Keratinocyte (primary cell): ENCODE measurements around the gene IGFN1. TPM values are rescaled to one million over a fixed set of nuclear protein-coding genes. Genes with fewer than 3 reads are reported as not detected.

Experiments
- DNase-seq: peaks from one replicate; pipeline ENCODE4 v3.0.0-alpha.2; 2011; ENCODE audit warnings: low read depth, missing footprints, low spot score
- FAIRE-seq: peaks from 2 replicates; lab custom pipeline; 2011; peaks lifted over from hg19 to GRCh38; lab: Jason Lieb, UNC
- H2AFZ ChIP-seq: 2 replicates; pipeline ENCODE4 v1.6.0; 2012; ENCODE audit warnings: low read length, control low read depth, inconsistent platforms; ENCODE audit not compliant: control insufficient read depth
- H3K27ac ChIP-seq: 2 replicates; pipeline ENCODE4 v1.5.1; 2011; ENCODE audit warnings: low read length; ENCODE audit not compliant: control insufficient read depth, insufficient read depth
- H3K27me3 ChIP-seq: 3 replicates; pipeline ENCODE4 v1.6.0; 2011; ENCODE audit warnings: low read length; ENCODE audit not compliant: control insufficient read depth, insufficient read depth; ENCODE audit errors: extremely low read depth
- H3K36me3 ChIP-seq, 2 experiments: 2 replicates in 1 of 2; 3 replicates in 1 of 2; pipeline ENCODE4 v1.5.1; 2011; ENCODE audit warnings: low read length in 2 of 2, mild to moderate bottlenecking in 1 of 2; ENCODE audit not compliant: control insufficient read depth in 2 of 2, insufficient read depth in 2 of 2; ENCODE audit errors: extremely low read depth in 1 of 2
- H3K4me1 ChIP-seq: 3 replicates; pipeline ENCODE4 v1.5.1; 2011; ENCODE audit warnings: low read length; ENCODE audit not compliant: control insufficient read depth, insufficient read depth; ENCODE audit errors: extremely low read depth
- H3K4me2 ChIP-seq: 3 replicates; pipeline ENCODE4 v1.6.0; 2011; ENCODE audit warnings: low read depth, low read length; ENCODE audit not compliant: control insufficient read depth, insufficient read depth; ENCODE audit errors: extremely low read depth
- H3K4me3 ChIP-seq, 3 experiments: fragments of 200-600 bp in 1 of 3; sonication (generic) in 1 of 3; 2 replicates in 2 of 3; 3 replicates in 1 of 3; pipeline ENCODE4 v1.5.1; 2011 to 2016; ENCODE audit warnings: low read length in 3 of 3, mild to moderate bottlenecking in 3 of 3, control low read depth in 2 of 3, inconsistent platforms in 1 of 3, low read depth in 1 of 3, mixed read lengths in 1 of 3, mixed run types in 1 of 3, moderate library complexity in 1 of 3; ENCODE audit not compliant: control insufficient read depth in 2 of 3, insufficient read depth in 2 of 3; ENCODE audit errors: extremely low read depth in 1 of 3
- H3K79me2 ChIP-seq: 2 replicates; pipeline ENCODE4 v1.6.0; 2012; ENCODE audit warnings: low read length; ENCODE audit not compliant: control insufficient read depth, insufficient read depth
- H3K9ac ChIP-seq: 3 replicates; pipeline ENCODE4 v1.6.0; 2011; ENCODE audit warnings: low read length; ENCODE audit not compliant: control insufficient read depth, insufficient read depth; ENCODE audit errors: extremely low read depth
- H3K9me1 ChIP-seq: 3 replicates; pipeline ENCODE4 v1.6.0; 2011; ENCODE audit warnings: low read length; ENCODE audit not compliant: control insufficient read depth, insufficient read depth; ENCODE audit errors: extremely low read depth
- H3K9me3 ChIP-seq: 2 replicates; pipeline ENCODE4 v1.5.1; 2012; ENCODE audit warnings: low read depth, low read length; ENCODE audit not compliant: control insufficient read depth
- H4K20me1 ChIP-seq: 3 replicates; pipeline ENCODE4 v1.6.0; 2011; ENCODE audit warnings: low read length; ENCODE audit not compliant: control insufficient read depth, insufficient read depth; ENCODE audit errors: extremely low read depth
- EZH2 ChIP-seq: IDR thresholded peaks from one replicate; pipeline ENCODE4 v1.6.1; 2012; ENCODE audit warnings: inconsistent platforms, mild to moderate bottlenecking, low read length, moderate library complexity
- dilution Hi-C: fragments of 300-500 bp; cut with MboI; formaldehyde crosslinking; loops from one replicate; pipeline ENCODE4 v1.7.0; 2020; ENCODE audit warnings: low sequenced_read_pairs; ENCODE audit not compliant: extremely low pct_ligation_motif_present
- polyA plus RNA-seq, 5 experiments: library from polyadenylated mRNA; depleted of rRNA in 3 of 5; stranded (reverse) in 3 of 5; stranded (forward) in 1 of 5; unstranded in 1 of 5; fragments of >200 nt; gene quantifications; 1 replicate in 1 of 5; 2 replicates in 3 of 5; 3 replicates in 1 of 5; pipeline versions ENCODE4 v1.2.1 to v1.2.3, GENCODE V29; 2011 to 2012; ENCODE audit warnings: missing spikeins in 2 of 5, low read depth in 1 of 5, low replicate concordance in 1 of 5
- TF ChIP-seq, protein P1 (sequence below), 3 experiments: IDR thresholded peaks in 1 of 3; conservative IDR thresholded peaks in 1 of 3; optimal IDR thresholded peaks in 1 of 3; 2 replicates in 2 of 3; 3 replicates in 1 of 3; pipeline versions ENCODE3 to v1.5.1; 2011; ENCODE audit warnings: low read length in 3 of 3, mild to moderate bottlenecking in 3 of 3, moderate library complexity in 2 of 3, control low read depth in 1 of 3, inconsistent platforms in 1 of 3; ENCODE audit not compliant: insufficient read depth in 2 of 3; ENCODE audit errors: extremely low read depth in 1 of 3

IGFN1 gene
- polyA plus RNA-seq, 1 donor (not counting 4 experiments of a cell fraction or from before 2014, with no cell fraction given) = not detected

DNA sequence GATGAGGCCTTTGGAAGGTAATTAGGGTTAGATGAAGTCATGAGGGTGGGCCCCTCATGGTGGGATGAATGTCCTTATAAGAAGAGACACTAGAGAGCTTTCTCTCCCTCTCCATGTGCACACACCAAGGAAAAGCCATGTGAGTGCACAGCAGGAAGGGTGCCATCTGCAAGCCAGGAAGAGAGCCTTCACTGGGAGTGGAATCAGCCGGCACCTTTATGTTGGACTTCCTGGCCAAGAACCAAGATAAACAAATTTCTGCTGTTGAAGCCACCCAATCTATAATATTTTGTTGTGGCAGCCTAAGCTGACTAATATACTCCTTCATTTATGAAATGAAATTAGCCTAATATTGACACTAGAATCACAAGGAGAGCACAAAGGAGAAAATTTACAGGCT is 54.5 kb downstream of the IGFN1 start:
- Histone ChIP-seq H4K20me1 (no peaks in the 10 kb centered on the region), H3K9me1 (no peaks in the 10 kb centered on the region), H3K9ac (no peak overlapping the region), H3K4me2 (no peak overlapping the region), H3K79me2 (no peaks in the 10 kb centered on the region), H3K9me3 (no peaks in the 10 kb centered on the region), H3K36me3 (no peaks in the 10 kb centered on the region), H3K27me3 (peaks cover 11% of the 10 kb centered on the region), H3K4me1 (no peaks in the 10 kb centered on the region), H3K4me3 (no peak overlapping the region), H2AFZ (no peak overlapping the region), H3K27ac (no peak overlapping the region)
- dilution Hi-C loops = no loop called here
- FAIRE-seq (no peak), DNase-seq (no peak)
- TF ChIP-seq, protein P1, sequence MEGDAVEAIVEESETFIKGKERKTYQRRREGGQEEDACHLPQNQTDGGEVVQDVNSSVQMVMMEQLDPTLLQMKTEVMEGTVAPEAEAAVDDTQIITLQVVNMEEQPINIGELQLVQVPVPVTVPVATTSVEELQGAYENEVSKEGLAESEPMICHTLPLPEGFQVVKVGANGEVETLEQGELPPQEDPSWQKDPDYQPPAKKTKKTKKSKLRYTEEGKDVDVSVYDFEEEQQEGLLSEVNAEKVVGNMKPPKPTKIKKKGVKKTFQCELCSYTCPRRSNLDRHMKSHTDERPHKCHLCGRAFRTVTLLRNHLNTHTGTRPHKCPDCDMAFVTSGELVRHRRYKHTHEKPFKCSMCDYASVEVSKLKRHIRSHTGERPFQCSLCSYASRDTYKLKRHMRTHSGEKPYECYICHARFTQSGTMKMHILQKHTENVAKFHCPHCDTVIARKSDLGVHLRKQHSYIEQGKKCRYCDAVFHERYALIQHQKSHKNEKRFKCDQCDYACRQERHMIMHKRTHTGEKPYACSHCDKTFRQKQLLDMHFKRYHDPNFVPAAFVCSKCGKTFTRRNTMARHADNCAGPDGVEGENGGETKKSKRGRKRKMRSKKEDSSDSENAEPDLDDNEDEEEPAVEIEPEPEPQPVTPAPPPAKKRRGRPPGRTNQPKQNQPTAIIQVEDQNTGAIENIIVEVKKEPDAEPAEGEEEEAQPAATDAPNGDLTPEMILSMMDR (optimal IDR thresholded peaks at IDR 0.05 in 1 of 3, IDR thresholded peaks at IDR 0.05 in 1 of 3, conservative IDR thresholded peaks at IDR 0.05 in 1 of 3; ENCODE audit: extremely low read depth in 1 of 3, insufficient read depth in 2 of 3, low read length in 3 of 3) = no peak
- no peak for TF ChIP-seq EZH2

DNA sequence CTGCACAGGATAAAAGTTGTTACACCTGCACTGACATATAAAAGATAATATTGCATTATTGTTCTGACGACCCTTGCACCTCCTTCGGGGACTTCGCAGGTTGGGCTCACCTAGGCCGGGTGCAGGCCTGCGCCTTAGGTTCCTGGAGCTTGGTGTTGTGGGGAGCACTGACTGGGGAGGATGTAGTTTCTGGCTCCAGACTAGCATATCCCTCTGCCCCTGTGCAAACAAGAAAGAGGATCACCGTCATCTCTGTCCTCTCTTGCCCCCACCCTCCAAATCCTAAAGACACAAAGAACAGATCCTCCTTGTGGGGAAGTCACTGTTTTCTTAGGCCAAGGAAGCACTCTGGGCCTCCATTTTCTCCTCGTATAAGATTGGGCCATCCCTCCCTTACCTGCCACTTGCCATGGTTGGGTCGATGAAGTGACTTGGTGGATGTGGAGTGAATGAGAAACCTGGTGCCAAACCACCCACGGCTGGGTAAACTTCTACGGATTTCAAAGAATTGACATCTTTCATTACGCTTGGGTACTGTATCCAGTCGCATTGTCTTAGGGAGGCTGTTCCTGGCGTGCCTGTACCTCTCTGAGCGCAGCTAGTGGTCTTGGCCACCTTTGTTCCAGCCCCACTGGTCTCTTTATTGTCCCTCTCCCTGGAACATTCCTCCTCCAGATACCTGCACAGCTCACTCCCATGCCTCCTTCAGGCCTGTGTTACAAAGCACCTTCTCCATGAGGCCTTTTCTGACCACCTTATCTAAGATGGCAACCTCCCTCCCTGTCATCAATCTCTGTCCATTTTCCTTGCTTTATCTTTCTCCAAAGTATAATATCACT is 58.3 kb downstream of the IGFN1 start:
- no peaks in the 10 kb centered on the region for H3K9me3 ChIP-seq
- peaks cover 7% of the 10 kb centered on the region for H3K27me3 ChIP-seq
- H4K20me1 ChIP-seq = no peaks in the 10 kb centered on the region
- no peaks in the 10 kb centered on the region for H3K9me1 ChIP-seq
- dilution Hi-C loops = no loop called here
- no peak overlapping the region for H2AFZ ChIP-seq
- no peak for DNase-seq
- no peak overlapping the region for H3K9ac ChIP-seq
- H3K27ac ChIP-seq = no peak overlapping the region
- H3K79me2 ChIP-seq = no peaks in the 10 kb centered on the region
- no peaks in the 10 kb centered on the region for H3K4me1 ChIP-seq
- TF ChIP-seq EZH2 = no peak
- TF ChIP-seq, protein P1 (optimal IDR thresholded peaks at IDR 0.05 in 1 of 3, IDR thresholded peaks at IDR 0.05 in 1 of 3, conservative IDR thresholded peaks at IDR 0.05 in 1 of 3; ENCODE audit: extremely low read depth in 1 of 3, insufficient read depth in 2 of 3, low read length in 3 of 3) = no peak
- no peak overlapping the region for H3K4me2 ChIP-seq
- H3K36me3 ChIP-seq = no peaks in the 10 kb centered on the region
- no peak overlapping the region for H3K4me3 ChIP-seq
- no peak for FAIRE-seq
